ENCODE measurements around the gene MMP20.

The MMP20 gene

DNA sequence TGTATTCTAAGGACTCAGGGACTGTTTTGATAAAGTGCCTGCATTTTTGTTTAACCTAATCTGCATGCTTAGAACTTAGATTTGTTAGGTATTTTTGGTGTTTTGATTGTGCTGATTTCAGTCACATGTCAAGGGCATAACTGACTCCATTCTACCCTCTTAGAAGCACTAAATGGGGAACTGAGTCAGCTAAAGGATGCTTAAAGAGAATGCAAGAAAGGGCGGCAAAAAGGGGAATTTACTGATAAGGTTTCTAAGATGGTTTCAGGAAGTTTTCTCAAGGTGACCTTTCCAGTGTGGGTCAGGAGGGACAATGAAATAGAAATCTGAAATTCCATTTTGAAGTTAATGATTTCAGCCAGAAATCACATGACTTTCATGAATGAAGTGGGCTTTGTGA is 43.0 kb downstream of the MMP20 start:
- DNase-seq (ENCODE audit: low read depth) = no peak
- no peak overlapping the region for H3K4me3 ChIP-seq (ENCODE audit: low read depth, low read length)
- TF ChIP-seq MYC (IDR thresholded peaks at IDR 0.05; ENCODE audit: low read depth, low read length) (no peak), POLR2A (IDR thresholded peaks at IDR 0.05; ENCODE audit: extremely low read depth, insufficient read length) (no peak)
- TF ChIP-seq, protein P1, sequence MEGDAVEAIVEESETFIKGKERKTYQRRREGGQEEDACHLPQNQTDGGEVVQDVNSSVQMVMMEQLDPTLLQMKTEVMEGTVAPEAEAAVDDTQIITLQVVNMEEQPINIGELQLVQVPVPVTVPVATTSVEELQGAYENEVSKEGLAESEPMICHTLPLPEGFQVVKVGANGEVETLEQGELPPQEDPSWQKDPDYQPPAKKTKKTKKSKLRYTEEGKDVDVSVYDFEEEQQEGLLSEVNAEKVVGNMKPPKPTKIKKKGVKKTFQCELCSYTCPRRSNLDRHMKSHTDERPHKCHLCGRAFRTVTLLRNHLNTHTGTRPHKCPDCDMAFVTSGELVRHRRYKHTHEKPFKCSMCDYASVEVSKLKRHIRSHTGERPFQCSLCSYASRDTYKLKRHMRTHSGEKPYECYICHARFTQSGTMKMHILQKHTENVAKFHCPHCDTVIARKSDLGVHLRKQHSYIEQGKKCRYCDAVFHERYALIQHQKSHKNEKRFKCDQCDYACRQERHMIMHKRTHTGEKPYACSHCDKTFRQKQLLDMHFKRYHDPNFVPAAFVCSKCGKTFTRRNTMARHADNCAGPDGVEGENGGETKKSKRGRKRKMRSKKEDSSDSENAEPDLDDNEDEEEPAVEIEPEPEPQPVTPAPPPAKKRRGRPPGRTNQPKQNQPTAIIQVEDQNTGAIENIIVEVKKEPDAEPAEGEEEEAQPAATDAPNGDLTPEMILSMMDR (IDR thresholded peaks at IDR 0.05; ENCODE audit: low read depth, low read length) = no peak
- TF ChIP-seq, protein P2, sequence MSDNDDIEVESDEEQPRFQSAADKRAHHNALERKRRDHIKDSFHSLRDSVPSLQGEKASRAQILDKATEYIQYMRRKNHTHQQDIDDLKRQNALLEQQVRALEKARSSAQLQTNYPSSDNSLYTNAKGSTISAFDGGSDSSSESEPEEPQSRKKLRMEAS (IDR thresholded peaks at IDR 0.05; ENCODE audit: low read depth, low read length) = no peak

DNA sequence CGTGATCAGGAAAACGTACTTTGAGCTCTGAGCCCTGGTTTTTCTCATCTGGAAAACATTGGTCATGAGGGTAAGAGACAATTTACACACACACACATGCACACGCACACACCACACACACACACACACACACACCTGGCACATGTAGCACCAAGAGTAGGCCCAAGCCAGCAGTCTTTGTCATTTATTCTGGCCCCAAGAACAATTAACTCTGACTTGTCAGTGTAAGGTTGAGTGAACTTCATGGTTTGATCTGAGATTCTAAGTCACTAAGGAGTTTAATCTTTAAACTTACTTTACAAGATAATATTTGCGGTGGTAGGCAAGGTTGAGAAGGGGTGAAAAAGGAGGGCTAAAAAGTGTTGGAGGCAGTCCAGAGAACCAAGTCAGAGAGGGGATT is 44.1 kb downstream of the MMP20 start:
- H3K4me3 ChIP-seq (ENCODE audit: low read depth, low read length) = no peak overlapping the region
- TF ChIP-seq MYC (IDR thresholded peaks at IDR 0.05; ENCODE audit: low read depth, low read length) = no peak
- TF ChIP-seq, protein P1 (IDR thresholded peaks at IDR 0.05; ENCODE audit: low read depth, low read length) = no peak
- TF ChIP-seq, protein P2 (IDR thresholded peaks at IDR 0.05; ENCODE audit: low read depth, low read length) = no peak
- no peak for TF ChIP-seq POLR2A (IDR thresholded peaks at IDR 0.05; ENCODE audit: extremely low read depth, insufficient read length)
- DNase-seq (ENCODE audit: low read depth) = no peak

DNA sequence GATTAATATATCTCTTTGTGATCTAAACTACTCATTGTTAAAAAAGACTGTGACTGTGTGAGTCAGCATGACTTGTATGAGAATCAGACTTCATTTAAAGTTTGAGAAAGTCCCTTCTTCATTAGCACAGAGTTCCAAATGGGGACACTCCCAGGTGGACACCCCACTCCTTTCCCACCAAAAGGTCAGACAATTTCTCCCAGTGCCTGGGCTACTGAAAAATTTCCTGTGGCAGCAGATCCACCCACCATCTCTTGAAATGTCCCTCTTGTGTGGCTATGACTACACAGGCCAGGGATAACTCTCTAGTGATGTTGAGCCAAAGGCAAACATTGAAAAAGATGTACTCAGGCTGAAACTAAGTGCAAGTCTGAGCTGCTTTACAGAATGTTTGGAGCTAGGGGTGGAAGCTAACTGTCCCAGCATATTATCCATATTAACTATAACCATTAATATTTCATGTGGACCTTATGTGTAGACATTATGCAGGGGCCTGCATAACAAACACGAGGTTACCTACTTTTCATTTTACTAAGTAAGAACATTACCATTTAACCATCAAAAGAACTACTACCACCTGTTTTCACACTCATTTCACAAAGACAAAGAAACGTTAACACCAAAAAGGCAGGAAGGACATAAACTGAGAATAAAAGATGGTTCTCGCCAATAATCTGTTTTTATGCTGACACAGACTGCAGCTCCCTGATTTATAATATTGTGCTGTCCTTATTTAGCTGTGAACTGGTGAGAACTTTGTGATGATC is 44.8 kb downstream of the MMP20 start:
- DNase-seq (ENCODE audit: low read depth) = no peak
- TF ChIP-seq, protein P2 (IDR thresholded peaks at IDR 0.05; ENCODE audit: low read depth, low read length) = no peak
- TF ChIP-seq, protein P1 (IDR thresholded peaks at IDR 0.05; ENCODE audit: low read depth, low read length) = no peak
- TF ChIP-seq POLR2A (IDR thresholded peaks at IDR 0.05; ENCODE audit: extremely low read depth, insufficient read length) (no peak), MYC (IDR thresholded peaks at IDR 0.05; ENCODE audit: low read depth, low read length) (no peak)
- no peak overlapping the region for H3K4me3 ChIP-seq (ENCODE audit: low read depth, low read length)

DNA sequence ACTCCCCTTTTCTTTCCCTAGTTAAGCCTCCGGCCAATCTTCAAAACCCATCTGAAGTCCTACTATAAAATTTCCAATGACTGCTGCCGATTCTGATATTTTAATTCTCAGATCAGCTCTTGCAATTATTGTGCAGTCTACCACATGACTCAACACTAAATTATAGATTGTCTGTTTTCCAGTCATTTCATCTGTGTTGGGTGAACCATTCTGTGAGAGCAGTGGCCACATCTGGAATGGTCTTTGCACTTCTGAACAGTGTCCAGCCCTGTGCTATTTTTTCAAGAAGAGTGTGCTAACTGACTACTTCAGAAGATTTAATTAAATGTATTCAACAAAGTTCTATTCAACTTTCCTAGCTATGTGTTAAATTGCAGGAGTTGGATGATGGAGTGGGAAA is 47.4 kb downstream of the MMP20 start:
- TF ChIP-seq POLR2A (IDR thresholded peaks at IDR 0.05; ENCODE audit: extremely low read depth, insufficient read length) (no peak), MYC (IDR thresholded peaks at IDR 0.05; ENCODE audit: low read depth, low read length) (no peak)
- TF ChIP-seq, protein P2 (IDR thresholded peaks at IDR 0.05; ENCODE audit: low read depth, low read length) = no peak
- TF ChIP-seq, protein P1 (IDR thresholded peaks at IDR 0.05; ENCODE audit: low read depth, low read length) = no peak
- no peak for DNase-seq (ENCODE audit: low read depth)
- no peak overlapping the region for H3K4me3 ChIP-seq (ENCODE audit: low read depth, low read length)

DNA sequence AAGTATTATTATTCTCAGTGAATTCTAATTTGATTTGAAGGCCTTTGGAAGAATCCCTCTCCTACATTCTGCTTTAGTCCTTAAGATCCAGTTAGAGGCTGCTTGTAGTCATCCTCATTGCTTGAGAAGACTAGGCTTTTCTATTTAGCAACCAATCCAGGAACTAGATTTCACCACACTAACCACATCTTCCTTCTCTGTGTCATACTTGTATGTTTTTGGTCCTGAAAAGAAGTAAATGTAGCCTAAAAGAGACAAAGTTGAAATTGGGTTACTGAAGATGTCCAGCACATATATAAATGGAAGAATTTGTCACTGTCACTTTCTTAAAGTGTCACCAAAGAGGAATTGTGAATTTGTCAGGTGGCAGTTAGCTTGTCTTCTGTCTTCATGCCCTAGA is 48.0 kb downstream of the MMP20 start:
- DNase-seq (ENCODE audit: low read depth) = peak; percentile 74
- H3K4me3 ChIP-seq (ENCODE audit: low read depth, low read length) = no peak overlapping the region
- TF ChIP-seq POLR2A (IDR thresholded peaks at IDR 0.05; ENCODE audit: extremely low read depth, insufficient read length) (no peak), MYC (IDR thresholded peaks at IDR 0.05; ENCODE audit: low read depth, low read length) (0 out of 2 replicates have a peak, but pooled peaks have one; percentile 12)

DNA sequence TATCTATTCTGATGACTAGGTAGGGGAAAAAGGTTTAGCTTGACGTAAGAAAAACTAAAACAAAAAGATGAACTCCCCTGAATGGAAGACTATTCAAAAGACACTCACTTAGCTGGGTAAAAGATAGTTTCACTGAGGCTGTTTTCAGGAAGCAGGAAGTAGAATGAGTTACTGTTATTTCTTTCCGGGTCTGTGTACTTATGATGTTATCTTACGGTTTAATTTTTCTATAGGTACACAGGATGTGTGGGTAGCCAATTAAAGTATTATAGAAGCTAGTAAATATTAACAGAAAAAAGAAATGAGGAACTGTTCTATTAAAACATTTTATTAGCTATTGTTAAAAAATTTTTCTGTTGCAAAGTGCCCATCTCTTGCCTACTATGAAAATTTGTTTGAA is 48.8 kb downstream of the MMP20 start:
- no peak for DNase-seq (ENCODE audit: low read depth)
- no peak overlapping the region for H3K4me3 ChIP-seq (ENCODE audit: low read depth, low read length)
- TF ChIP-seq, protein P1 (IDR thresholded peaks at IDR 0.05; ENCODE audit: low read depth, low read length) = no peak
- TF ChIP-seq MYC (IDR thresholded peaks at IDR 0.05; ENCODE audit: low read depth, low read length) (no peak), POLR2A (IDR thresholded peaks at IDR 0.05; ENCODE audit: extremely low read depth, insufficient read length) (no peak)
- TF ChIP-seq, protein P2 (IDR thresholded peaks at IDR 0.05; ENCODE audit: low read depth, low read length) = no peak

Measured in NB4 (cell line).